Effector memory CD8-positive, alpha-beta T cell (primary cell): ENCODE data around the gene OR2W1.

Experiments used
- ATAC-seq: fragments of 150-1000 bp; cut with Tn5 transposase; replicated peaks from 2 replicates; pipeline ENCODE4 v1.10.0; 2021; ENCODE audit warnings: mild to moderate bottlenecking, moderate library complexity
- DNase-seq, 3 experiments: peaks; one replicate each; pipeline ENCODE4 v3.0.0; 2021
- H3K27ac Mint-ChIP-seq, 2 donors: one replicate each; pipeline ENCODE4 v1.8.0; 2022; ENCODE audit warnings: mild to moderate bottlenecking in 2 of 2, mixed read lengths in 2 of 2, moderate library complexity in 2 of 2
- H3K27me3 Mint-ChIP-seq, 2 donors: one replicate each; pipeline ENCODE4 v1.8.0; 2022; ENCODE audit warnings: mixed read lengths in 2 of 2
- H3K36me3 Mint-ChIP-seq: one replicate; pipeline ENCODE4 v1.8.0; 2022; ENCODE audit warnings: mild to moderate bottlenecking, moderate library complexity, mixed read lengths; ENCODE audit not compliant: insufficient read depth
- H3K4me1 Mint-ChIP-seq, 2 donors: one replicate each; pipeline ENCODE4 v1.8.0; 2022; ENCODE audit warnings: low read depth in 2 of 2, mixed read lengths in 2 of 2
- H3K4me3 Mint-ChIP-seq, 2 donors: one replicate each; pipeline ENCODE4 v1.8.0; 2022; ENCODE audit warnings: mild to moderate bottlenecking in 2 of 2, mixed read lengths in 2 of 2, moderate library complexity in 2 of 2
- H3K9me3 Mint-ChIP-seq, 2 donors: one replicate each; pipeline ENCODE4 v1.8.0; 2022; ENCODE audit warnings: mixed read lengths in 2 of 2
- total RNA-seq, 9 experiments: gene quantifications; one replicate each; lab custom pipeline; 2026; lab: John Stamatoyannopoulos, UW

Gene OR2W1, protein sequence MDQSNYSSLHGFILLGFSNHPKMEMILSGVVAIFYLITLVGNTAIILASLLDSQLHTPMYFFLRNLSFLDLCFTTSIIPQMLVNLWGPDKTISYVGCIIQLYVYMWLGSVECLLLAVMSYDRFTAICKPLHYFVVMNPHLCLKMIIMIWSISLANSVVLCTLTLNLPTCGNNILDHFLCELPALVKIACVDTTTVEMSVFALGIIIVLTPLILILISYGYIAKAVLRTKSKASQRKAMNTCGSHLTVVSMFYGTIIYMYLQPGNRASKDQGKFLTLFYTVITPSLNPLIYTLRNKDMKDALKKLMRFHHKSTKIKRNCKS
- 0 reads per million in 9 experiments for total RNA-seq

DNA sequence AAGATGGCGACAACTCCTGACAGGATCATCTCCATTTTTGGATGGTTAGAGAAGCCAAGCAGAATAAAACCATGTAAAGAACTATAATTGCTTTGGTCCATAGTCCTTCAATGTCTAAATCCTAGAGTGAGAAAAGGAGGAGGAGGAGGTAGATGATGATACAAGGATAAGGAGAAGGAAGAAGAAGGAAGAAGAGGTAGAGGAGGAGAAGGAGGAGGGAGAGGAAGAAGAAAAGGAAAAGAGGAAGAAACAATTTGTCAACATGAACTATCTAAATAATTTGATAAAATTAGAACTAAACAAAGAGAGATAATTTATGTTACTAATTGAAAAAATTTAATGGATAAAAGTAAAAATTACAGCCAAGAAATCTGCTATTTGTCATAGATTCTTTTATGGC lies at the start of gene OR2W1:
TSS of gene OR2W1 (minus strand) at position 101 of the 400 bp plus-strand sequence. CDS start at position 101, 0 bp downstream.
- Mint-ChIP-seq H3K36me3 (no peaks in the 10 kb centered on the region), H3K27me3 (peaks cover 55 to 57% of the 10 kb centered on the region in 2 donors)

DNA sequence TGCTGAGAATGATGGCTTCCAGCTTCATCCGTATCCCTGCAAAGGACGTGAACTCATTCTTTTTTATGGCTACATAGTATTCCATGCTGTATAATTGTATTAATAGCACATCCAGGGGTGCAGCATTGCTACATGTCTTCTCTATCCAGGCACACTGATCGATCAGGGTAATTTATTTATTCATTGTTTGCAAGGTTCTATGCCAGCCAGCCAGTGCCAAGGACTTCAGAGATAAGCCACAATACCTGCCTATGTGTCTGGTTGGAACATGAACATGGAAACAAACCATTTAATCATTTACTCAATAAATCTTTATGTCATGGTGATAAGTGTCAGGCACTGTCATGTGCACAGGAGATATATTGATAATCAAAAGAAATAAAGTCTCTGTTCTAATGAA lies 48.0 kb upstream of the OR2W1 start:
- Mint-ChIP-seq H3K36me3 (no peaks in the 10 kb centered on the region), H3K27ac (no peak overlapping the region), H3K9me3 (no peaks in the 10 kb centered on the region), H3K27me3 (peaks cover 41 to 44% of the 10 kb centered on the region in 2 donors), H3K4me3 (no peak overlapping the region), H3K4me1 (no peaks in the 10 kb centered on the region)
- ATAC-seq (no peak), DNase-seq (no peak)

More for the DNA sequence above, at the start of gene OR2W1:
- Mint-ChIP-seq H3K4me1 (no peaks in the 10 kb centered on the region), H3K9me3 (no peaks in the 10 kb centered on the region), H3K27ac (no peak within 1 kb of the TSS), H3K4me3 (no peak within 1 kb of the TSS)
- DNase-seq (no peak), ATAC-seq (no peak)

DNA sequence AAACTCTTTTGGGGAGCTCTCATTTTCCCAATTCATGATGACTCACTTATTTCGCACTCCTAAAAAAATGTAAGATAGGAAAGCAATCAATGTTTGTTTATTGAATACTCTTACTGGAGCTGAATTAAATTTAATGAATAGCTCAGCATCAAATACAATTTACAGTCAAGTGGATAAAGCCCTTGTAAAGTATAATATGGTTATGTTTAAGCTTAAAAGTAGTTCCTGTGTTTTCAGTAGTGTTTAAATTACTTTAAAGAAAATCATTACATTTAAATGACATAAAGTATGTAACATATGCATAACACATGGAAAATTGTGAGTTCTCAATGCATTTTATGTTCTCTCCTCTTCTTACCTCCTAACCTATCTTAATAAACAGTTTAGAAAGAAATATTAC lies 42.2 kb upstream of the OR2W1 start, which contains the start of gene OR2B3:
TSS of gene OR2B3 (minus strand) at position 101 of the 400 bp plus-strand sequence. CDS start at position 36, 65 bp downstream.
- Mint-ChIP-seq H3K4me1 (no peaks in the 10 kb centered on the region), H3K27me3 (peaks cover 49 to 56% of the 10 kb centered on the region in 2 donors), H3K4me3 (no peak within 1 kb of the TSS), H3K36me3 (peaks cover 3% of the 10 kb centered on the region), H3K9me3 (no peaks in the 10 kb centered on the region), H3K27ac (no peak within 1 kb of the TSS)
- DNase-seq (no peak), ATAC-seq (no peak)

GRCh38 chr6:29082457-29082856 lies 37.5 kb upstream of the OR2W1 start:
- ATAC-seq (no peak), DNase-seq (no peak)
- no peaks in the 10 kb centered on the region for H3K4me1 Mint-ChIP-seq
- H3K27ac Mint-ChIP-seq: no peak overlapping the region
- no peaks in the 10 kb centered on the region for H3K9me3 Mint-ChIP-seq
- peaks cover 28 to 35% of the 10 kb centered on the region in 2 donors for H3K27me3 Mint-ChIP-seq
- H3K4me3 Mint-ChIP-seq: no peak overlapping the region
- peaks cover 3% of the 10 kb centered on the region for H3K36me3 Mint-ChIP-seq

DNA sequence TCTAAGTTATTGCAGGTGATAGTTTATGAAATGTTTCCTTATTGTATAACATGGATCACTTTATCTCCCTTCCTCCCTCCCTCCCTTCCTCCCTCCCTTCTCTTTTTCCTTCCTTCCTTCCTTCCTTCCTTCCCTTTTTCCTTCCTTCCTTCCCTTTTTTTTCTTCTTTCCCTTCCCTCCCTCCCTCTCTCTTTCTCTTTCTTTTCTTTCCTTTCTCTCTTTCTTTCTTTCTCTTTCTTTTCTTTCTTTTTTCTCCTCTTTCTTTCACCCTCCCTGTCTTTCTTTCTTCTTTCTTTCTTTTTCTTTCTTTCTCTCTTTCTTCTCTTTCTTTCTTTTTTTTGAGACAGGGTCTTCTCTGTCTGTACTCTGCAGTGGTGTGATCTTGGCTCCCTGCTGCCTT lies 36.3 kb upstream of the OR2W1 start:
- Mint-ChIP-seq H3K27me3 (peaks cover 26% of the 10 kb centered on the region in 2 donors), H3K9me3 (no peaks in the 10 kb centered on the region), H3K4me3 (no peak overlapping the region), H3K36me3 (no peaks in the 10 kb centered on the region), H3K27ac (no peak overlapping the region), H3K4me1 (no peaks in the 10 kb centered on the region)
- no peak for ATAC-seq
- no peak for DNase-seq

DNA sequence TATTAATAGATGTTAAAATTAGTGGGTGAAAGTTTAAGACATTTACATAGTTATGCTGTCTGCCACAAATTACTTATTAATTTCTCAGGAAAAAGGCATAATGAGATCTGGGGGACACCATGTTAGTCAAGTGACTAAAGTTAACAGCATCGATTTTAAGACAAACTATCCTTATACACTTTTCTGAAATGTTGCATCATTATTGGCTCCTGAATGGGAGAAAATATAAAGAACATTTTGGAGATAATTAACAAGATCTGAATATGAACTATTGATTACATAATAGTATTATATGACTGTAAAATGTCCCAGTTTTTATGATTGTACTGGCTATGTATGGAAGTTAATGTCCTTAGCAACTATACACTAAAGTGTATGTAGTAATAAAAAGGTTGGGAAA lies 34.2 kb upstream of the OR2W1 start:
- H3K27me3 Mint-ChIP-seq: peaks cover 19 to 26% of the 10 kb centered on the region in 2 donors
- H3K4me3 Mint-ChIP-seq: no peak overlapping the region
- no peak overlapping the region for H3K27ac Mint-ChIP-seq
- no peaks in the 10 kb centered on the region for H3K4me1 Mint-ChIP-seq
- no peak for DNase-seq
- no peaks in the 10 kb centered on the region for H3K9me3 Mint-ChIP-seq
- ATAC-seq: no peak
- no peaks in the 10 kb centered on the region for H3K36me3 Mint-ChIP-seq

- Mint-ChIP-seq H3K4me1 (no peaks in the 10 kb centered on the region), H3K27ac (no peak overlapping the region), H3K27me3 (peaks cover 46 to 64% of the 10 kb centered on the region in 2 donors), H3K4me3 (no peak overlapping the region), H3K36me3 (no peaks in the 10 kb centered on the region), H3K9me3 (no peaks in the 10 kb centered on the region)
- ATAC-seq (no peak), DNase-seq (peak in 2 of 3 experiments; percentile 1 to 2)
Measured at GRCh38 chr6:29071831-29072723, 27.1 kb upstream of the OR2W1 start.

DNA sequence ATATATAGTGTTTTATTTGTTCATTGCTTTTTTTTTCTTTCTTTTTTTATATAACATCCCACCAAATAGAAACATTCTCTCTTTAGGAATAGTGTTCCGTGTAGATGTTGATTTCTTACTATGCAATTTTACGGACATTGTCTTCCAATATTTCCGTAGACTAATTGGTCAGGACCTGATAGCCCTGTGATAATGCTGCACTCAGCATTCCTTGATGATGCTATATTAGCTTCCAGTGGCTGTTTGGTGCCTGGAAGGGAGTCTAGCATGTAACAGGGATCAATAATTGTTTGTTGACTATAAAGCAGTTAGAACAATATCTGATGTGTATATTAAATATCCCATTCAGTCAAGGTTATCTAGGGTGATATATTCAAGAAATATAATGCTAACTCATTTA lies 6.7 kb upstream of the OR2W1 start:
- H3K36me3 Mint-ChIP-seq: no peaks in the 10 kb centered on the region
- H3K4me3 Mint-ChIP-seq: no peak overlapping the region
- no peak for ATAC-seq
- H3K27me3 Mint-ChIP-seq: peaks cover 52 to 65% of the 10 kb centered on the region in 2 donors
- H3K9me3 Mint-ChIP-seq: peaks cover 0 to 2% of the 10 kb centered on the region in 2 donors
- no peaks in the 10 kb centered on the region for H3K4me1 Mint-ChIP-seq
- no peak overlapping the region for H3K27ac Mint-ChIP-seq
- DNase-seq: no peak

- no peak for ATAC-seq
- no peaks in the 10 kb centered on the region for H3K4me1 Mint-ChIP-seq
- no peak overlapping the region for H3K27ac Mint-ChIP-seq
- no peaks in the 10 kb centered on the region for H3K9me3 Mint-ChIP-seq
- DNase-seq: no peak
- H3K4me3 Mint-ChIP-seq: no peak overlapping the region
- peaks cover 52 to 65% of the 10 kb centered on the region in 2 donors for H3K27me3 Mint-ChIP-seq
- no peaks in the 10 kb centered on the region for H3K36me3 Mint-ChIP-seq
Measured at GRCh38 chr6:29035951-29036350, 9.0 kb downstream of the OR2W1 start.

DNA sequence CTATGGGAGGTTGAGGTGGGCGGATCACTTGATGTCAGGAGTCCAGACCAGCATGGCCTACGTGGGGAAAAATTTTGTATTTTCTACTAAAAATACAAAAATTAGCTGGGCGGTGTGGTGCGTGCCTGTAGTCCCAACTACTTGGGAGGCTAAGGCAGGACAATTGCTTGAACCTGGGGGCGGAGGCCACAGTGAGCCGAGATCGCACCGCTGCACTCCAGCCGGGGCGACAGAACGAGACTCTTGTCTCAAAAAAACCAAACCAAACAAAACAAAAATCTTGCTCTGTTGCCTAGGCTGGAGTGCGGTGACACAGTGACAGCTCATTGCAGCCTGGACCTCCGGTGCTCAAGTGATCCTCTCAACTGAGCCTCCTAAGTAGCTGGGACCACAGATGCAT lies 16.2 kb downstream of the OR2W1 start:
- Mint-ChIP-seq H3K27ac (no peak overlapping the region), H3K36me3 (no peaks in the 10 kb centered on the region), H3K27me3 (peaks cover 54% of the 10 kb centered on the region in 2 donors), H3K9me3 (no peaks in the 10 kb centered on the region), H3K4me1 (no peaks in the 10 kb centered on the region), H3K4me3 (no peak overlapping the region)
- ATAC-seq (no peak), DNase-seq (no peak)

DNA sequence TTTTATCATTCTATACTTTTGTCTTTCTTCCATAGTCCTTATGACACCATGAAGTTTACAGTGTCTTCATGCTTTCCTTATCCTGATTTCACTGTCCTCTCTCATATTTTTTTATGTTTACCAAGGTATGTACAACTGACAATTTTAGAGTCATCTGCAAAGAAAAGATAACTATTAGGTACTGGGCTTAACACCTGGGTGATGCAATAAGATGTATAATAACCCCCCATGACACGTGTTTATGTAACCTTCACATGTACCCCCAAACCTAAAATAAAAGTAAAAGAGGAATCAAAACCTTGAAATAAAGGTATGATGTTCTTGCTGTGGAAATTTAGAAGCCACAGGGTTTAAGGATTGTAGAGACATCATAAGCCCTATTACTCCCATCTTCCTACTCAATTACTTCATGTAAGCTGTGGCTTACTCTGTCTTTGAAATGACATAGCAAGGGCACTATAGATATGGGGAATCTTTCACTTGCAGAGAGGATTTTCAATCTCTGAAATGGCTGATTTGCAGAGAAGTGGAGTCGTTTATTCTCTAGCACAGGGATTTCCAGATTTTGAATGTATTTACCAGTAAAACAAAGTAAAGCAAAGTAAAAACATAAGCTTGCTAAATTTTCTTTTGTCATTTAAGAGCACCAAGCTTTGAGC lies 18.9 kb downstream of the OR2W1 start:
- Mint-ChIP-seq H3K4me1 (no peaks in the 10 kb centered on the region), H3K27ac (no peak overlapping the region), H3K9me3 (no peaks in the 10 kb centered on the region), H3K36me3 (no peaks in the 10 kb centered on the region), H3K27me3 (peaks cover 64 to 70% of the 10 kb centered on the region in 2 donors), H3K4me3 (no peak overlapping the region)
- ATAC-seq (no peak), DNase-seq (no peak)

GRCh38 chr6:29021434-29021833 lies 23.5 kb downstream of the OR2W1 start:
- DNase-seq: no peak
- Mint-ChIP-seq H3K9me3 (no peaks in the 10 kb centered on the region), H3K4me3 (no peak overlapping the region), H3K27me3 (peaks cover 49 to 59% of the 10 kb centered on the region in 2 donors), H3K27ac (no peak overlapping the region), H3K4me1 (peaks cover 7 to 9% of the 10 kb centered on the region in 2 donors), H3K36me3 (peaks cover 3% of the 10 kb centered on the region)
- ATAC-seq: no peak

- Mint-ChIP-seq H3K9me3 (no peaks in the 10 kb centered on the region), H3K4me3 (no peak overlapping the region), H3K4me1 (peaks cover 12 to 16% of the 10 kb centered on the region in 2 donors), H3K36me3 (peaks cover 3% of the 10 kb centered on the region), H3K27me3 (peaks cover 36 to 50% of the 10 kb centered on the region in 2 donors), H3K27ac (no peak overlapping the region)
- ATAC-seq (no peak), DNase-seq (no peak)
Measured at GRCh38 chr6:29019629-29020028, 25.3 kb downstream of the OR2W1 start.
